ENCODE results near the gene CIC. TPM values are rescaled to one million over a fixed set of nuclear protein-coding genes. Genes with fewer than 3 reads are reported as not detected.
A peak's percentile ranks its signal among the peaks of the same experiment; 100 is the strongest.

CIC gene
- total RNA-seq, 2 donors from 2014 or later, result 110 to 115 TPM

GRCh38 chr19:42281146-42281826, 12.2 kb downstream of the CIC start:
- H3K27me3 Mint-ChIP-seq, result no peaks in the 10 kb centered on the region
- ATAC-seq, result no peak
- H3K4me1 Mint-ChIP-seq (ENCODE audit: low read depth in 2 of 2), result peaks cover 40 to 47% of the 10 kb centered on the region in 2 donors
- no peak overlapping the region for H3K27ac Mint-ChIP-seq
- H3K9me3 Mint-ChIP-seq, result no peaks in the 10 kb centered on the region
- DNase-seq (ENCODE audit: low spot score), result no peak
- H3K4me3 Mint-ChIP-seq, result no peak overlapping the region
- no peaks in the 10 kb centered on the region for H3K36me3 Mint-ChIP-seq

GRCh38 chr19:42281827-42282762, 13.0 kb downstream of the CIC start:
- Mint-ChIP-seq H3K27ac (no peak overlapping the region), H3K4me3 (no peak overlapping the region), H3K36me3 (no peaks in the 10 kb centered on the region), H3K27me3 (no peaks in the 10 kb centered on the region), H3K9me3 (no peaks in the 10 kb centered on the region), H3K4me1 (ENCODE audit: low read depth in 2 of 2) (peaks cover 39 to 45% of the 10 kb centered on the region in 2 donors)
- no peak for DNase-seq (ENCODE audit: low spot score)
- no peak for ATAC-seq

- Mint-ChIP-seq H3K9me3 (no peaks in the 10 kb centered on the region), H3K4me3 (no peak overlapping the region), H3K36me3 (no peaks in the 10 kb centered on the region), H3K4me1 (ENCODE audit: low read depth in 2 of 2) (peaks cover 39 to 40% of the 10 kb centered on the region in 2 donors), H3K27ac (no peak overlapping the region), H3K27me3 (no peaks in the 10 kb centered on the region)
- ATAC-seq (no peak), DNase-seq (ENCODE audit: low spot score) (no peak)
Measured at GRCh38 chr19:42282819-42283187, 13.8 kb downstream of the CIC start.

GRCh38 chr19:42283188-42284065, 14.4 kb downstream of the CIC start:
- no peaks in the 10 kb centered on the region for H3K27me3 Mint-ChIP-seq
- ATAC-seq (peak; percentile 83 to 90), DNase-seq (ENCODE audit: low spot score) (peak; percentile 97)
- H3K36me3 Mint-ChIP-seq, result no peaks in the 10 kb centered on the region
- no peak overlapping the region for H3K27ac Mint-ChIP-seq
- H3K4me3 Mint-ChIP-seq, result no peak overlapping the region
- H3K9me3 Mint-ChIP-seq, result no peaks in the 10 kb centered on the region
- peaks cover 34 to 36% of the 10 kb centered on the region in 2 donors for H3K4me1 Mint-ChIP-seq (ENCODE audit: low read depth in 2 of 2)

GRCh38 chr19:42284066-42284501, 15.0 kb downstream of the CIC start:
- peak; percentile 64 to 79 for ATAC-seq
- H3K4me1 Mint-ChIP-seq (ENCODE audit: low read depth in 2 of 2), result peaks cover 27 to 30% of the 10 kb centered on the region in 2 donors
- H3K36me3 Mint-ChIP-seq, result no peaks in the 10 kb centered on the region
- no peak overlapping the region for H3K27ac Mint-ChIP-seq
- no peaks in the 10 kb centered on the region for H3K27me3 Mint-ChIP-seq
- no peak overlapping the region for H3K4me3 Mint-ChIP-seq
- peak; percentile 91 for DNase-seq (ENCODE audit: low spot score)
- H3K9me3 Mint-ChIP-seq, result no peaks in the 10 kb centered on the region

- Mint-ChIP-seq H3K27ac (peak overlapping the region; percentile 83 to 86), H3K9me3 (no peaks in the 10 kb centered on the region), H3K36me3 (no peaks in the 10 kb centered on the region), H3K4me3 (peak overlapping the region; percentile 98), H3K4me1 (ENCODE audit: low read depth in 2 of 2) (peaks cover 20 to 23% of the 10 kb centered on the region in 2 donors), H3K27me3 (no peaks in the 10 kb centered on the region)
- DNase-seq (ENCODE audit: low spot score) (no peak), ATAC-seq (no peak)
Measured at GRCh38 chr19:42284591-42285341, 15.7 kb downstream of the CIC start.

- H3K4me1 Mint-ChIP-seq (ENCODE audit: low read depth in 2 of 2), result peaks cover 19 to 23% of the 10 kb centered on the region in 2 donors
- peak overlapping the region; percentile 98 for H3K4me3 Mint-ChIP-seq
- H3K36me3 Mint-ChIP-seq, result no peaks in the 10 kb centered on the region
- no peaks in the 10 kb centered on the region for H3K27me3 Mint-ChIP-seq
- no peak for DNase-seq (ENCODE audit: low spot score)
- H3K9me3 Mint-ChIP-seq, result no peaks in the 10 kb centered on the region
- no peak for ATAC-seq
- H3K27ac Mint-ChIP-seq, result peak overlapping the region; percentile 80 to 86
Measured at GRCh38 chr19:42285541-42285941, 16.5 kb downstream of the CIC start.

GRCh38 chr19:42285988-42286348, 16.9 kb downstream of the CIC start:
- Mint-ChIP-seq H3K4me1 (ENCODE audit: low read depth in 2 of 2) (peaks cover 19 to 23% of the 10 kb centered on the region in 2 donors), H3K27me3 (no peaks in the 10 kb centered on the region), H3K4me3 (peak overlapping the region; percentile 98), H3K36me3 (no peaks in the 10 kb centered on the region), H3K27ac (peak overlapping the region; percentile 80 to 86), H3K9me3 (no peaks in the 10 kb centered on the region)
- DNase-seq (ENCODE audit: low spot score), result no peak
- ATAC-seq, result no peak

- H3K4me3 Mint-ChIP-seq, result peak overlapping the region; percentile 98
- H3K9me3 Mint-ChIP-seq, result no peaks in the 10 kb centered on the region
- ATAC-seq (no peak), DNase-seq (ENCODE audit: low spot score) (no peak)
- peaks cover 21 to 24% of the 10 kb centered on the region in 2 donors for H3K4me1 Mint-ChIP-seq (ENCODE audit: low read depth in 2 of 2)
- H3K36me3 Mint-ChIP-seq, result peaks cover 2% of the 10 kb centered on the region
- H3K27ac Mint-ChIP-seq, result peak overlapping the region; percentile 80 to 86
- H3K27me3 Mint-ChIP-seq, result no peaks in the 10 kb centered on the region
Measured at GRCh38 chr19:42286349-42287016, 17.4 kb downstream of the CIC start.

- peaks cover 7% of the 10 kb centered on the region for H3K36me3 Mint-ChIP-seq
Measured at GRCh38 chr19:42287017-42287826, 18.2 kb downstream of the CIC start.

GRCh38 chr19:42287827-42288107, 18.7 kb downstream of the CIC start:
- Mint-ChIP-seq H3K4me1 (ENCODE audit: low read depth in 2 of 2) (peaks cover 21 to 25% of the 10 kb centered on the region in 2 donors), H3K4me3 (no peak overlapping the region), H3K27ac (no peak overlapping the region), H3K27me3 (no peaks in the 10 kb centered on the region), H3K9me3 (no peaks in the 10 kb centered on the region), H3K36me3 (peaks cover 7% of the 10 kb centered on the region)
- ATAC-seq (no peak), DNase-seq (ENCODE audit: low spot score) (no peak)

More at GRCh38 chr19:42287017-42287826, 18.2 kb downstream of the CIC start:
- ATAC-seq (no peak), DNase-seq (ENCODE audit: low spot score) (no peak)
- no peaks in the 10 kb centered on the region for H3K27me3 Mint-ChIP-seq
- H3K9me3 Mint-ChIP-seq, result no peaks in the 10 kb centered on the region
- H3K4me3 Mint-ChIP-seq, result peak overlapping the region; percentile 34
- peaks cover 24 to 25% of the 10 kb centered on the region in 2 donors for H3K4me1 Mint-ChIP-seq (ENCODE audit: low read depth in 2 of 2)
- H3K27ac Mint-ChIP-seq, result no peak overlapping the region

GRCh38 chr19:42288387-42288786, 19.3 kb downstream of the CIC start:
- Mint-ChIP-seq H3K4me3 (no peak overlapping the region), H3K4me1 (ENCODE audit: low read depth in 2 of 2) (peaks cover 23 to 25% of the 10 kb centered on the region in 2 donors), H3K27me3 (no peaks in the 10 kb centered on the region), H3K9me3 (no peaks in the 10 kb centered on the region), H3K27ac (no peak overlapping the region), H3K36me3 (peaks cover 7% of the 10 kb centered on the region)
- DNase-seq (ENCODE audit: low spot score) (no peak), ATAC-seq (no peak)

Measured in natural killer cell treated with Interleukin-12 subunit alpha and Interleukin-12 subunit beta and Interleukin-15 and Interleukin-18, amount 100 ng/mL, for 72 hours (primary cell).